Stimulated activated CD4-positive, alpha-beta T cell treated with anti-CD3 and anti-CD28 coated beads, Interleukin-1b, Interleukin-23, amount 100 ng/mL, for 24 hours (primary cell): ENCODE results near the gene FXYD3.
A peak's percentile ranks its signal among the peaks of the same experiment; 100 is the strongest.

Source experiments
- DNase-seq, 4 experiments: peaks; one replicate each; pipeline ENCODE4 v3.0.0-alpha.2; 2020; ENCODE audit warnings: low read depth in 4 of 4, low spot score in 1 of 4

The FXYD3 gene

GRCh38 chr19:35105411-35106290 is 10.0 kb upstream of the FXYD3 start:
- no peak for DNase-seq

GRCh38 chr19:35106291-35106583 is 9.4 kb upstream of the FXYD3 start:
- DNase-seq, result no peak

DNA sequence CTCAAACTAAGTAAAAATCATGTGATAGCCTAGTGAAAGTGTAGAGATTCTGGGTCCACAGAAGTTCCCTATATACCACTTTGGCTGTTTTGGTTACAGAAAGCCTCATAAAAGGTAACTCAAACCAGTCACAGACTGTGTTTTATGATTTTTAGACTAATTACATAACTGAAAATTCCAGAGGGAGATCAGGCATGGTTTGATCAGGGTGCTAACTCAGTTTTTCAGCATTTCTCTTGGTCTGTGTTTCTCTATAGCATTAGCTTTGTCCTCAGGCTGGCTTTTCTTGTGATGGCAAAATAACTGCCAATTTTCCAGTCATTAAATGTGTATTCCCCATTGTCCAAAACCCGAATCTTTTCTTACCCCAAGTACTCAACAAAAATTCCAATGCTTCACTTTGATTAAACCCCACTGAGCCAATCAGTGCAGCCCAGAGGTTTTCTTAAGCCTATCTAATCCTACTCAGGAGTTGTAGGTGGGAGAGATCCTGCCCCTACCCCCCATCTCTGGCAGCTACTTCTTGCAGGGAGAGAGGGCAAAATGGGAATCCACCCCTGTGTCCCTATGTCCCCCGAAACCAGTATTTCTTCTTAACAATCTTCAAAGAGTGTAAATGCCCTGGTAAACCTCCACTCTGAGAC is 8.6 kb upstream of the FXYD3 start:
- DNase-seq, result no peak

- DNase-seq, result no peak
These were observed 8.1 kb upstream of the FXYD3 start for GRCh38 chr19:35107545-35107944.

DNA sequence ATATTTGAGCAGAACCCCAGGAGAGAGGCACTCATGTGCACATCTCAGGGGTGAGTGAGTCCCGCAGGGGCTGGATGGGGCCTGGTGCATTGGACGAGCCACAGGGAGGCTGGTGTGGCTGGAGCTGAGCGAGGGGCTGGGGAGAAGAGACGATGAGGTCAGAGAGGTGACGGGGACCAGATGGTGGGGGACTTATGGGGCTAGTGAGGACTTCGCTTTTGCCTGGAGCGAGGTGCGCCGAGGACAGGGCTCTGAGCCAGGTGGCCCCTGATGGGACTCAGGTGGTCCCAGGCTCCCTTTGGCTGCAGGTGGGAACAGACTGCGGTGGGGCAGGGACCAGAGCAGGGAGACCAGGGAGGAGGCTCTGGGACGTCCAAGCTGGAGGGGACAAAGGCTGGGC is 6.9 kb upstream of the FXYD3 start:
- no peak for DNase-seq

- no peak for DNase-seq
These were observed 6.1 kb upstream of the FXYD3 start for GRCh38 chr19:35109395-35110112.

DNA sequence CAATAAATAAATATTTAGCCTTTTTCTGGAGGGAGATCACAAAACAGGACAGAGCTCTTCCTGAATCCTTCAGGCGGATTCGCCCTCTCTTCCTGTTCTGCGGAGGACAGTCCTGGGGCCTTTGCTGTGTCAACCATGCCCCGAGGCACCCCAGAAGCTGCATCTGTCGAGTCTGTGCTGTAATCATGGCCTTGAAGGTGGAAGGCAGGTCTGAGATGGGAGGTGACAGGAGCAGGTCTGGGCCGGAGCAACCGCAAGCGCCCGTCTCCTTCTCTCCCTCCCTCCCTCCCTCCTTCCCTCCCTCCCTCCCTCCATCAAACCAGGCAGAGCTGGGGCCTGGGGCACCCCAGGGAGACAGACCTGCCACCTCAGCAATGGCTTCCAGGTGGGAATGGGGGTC is 4.6 kb upstream of the FXYD3 start:
- DNase-seq, result no peak

DNA sequence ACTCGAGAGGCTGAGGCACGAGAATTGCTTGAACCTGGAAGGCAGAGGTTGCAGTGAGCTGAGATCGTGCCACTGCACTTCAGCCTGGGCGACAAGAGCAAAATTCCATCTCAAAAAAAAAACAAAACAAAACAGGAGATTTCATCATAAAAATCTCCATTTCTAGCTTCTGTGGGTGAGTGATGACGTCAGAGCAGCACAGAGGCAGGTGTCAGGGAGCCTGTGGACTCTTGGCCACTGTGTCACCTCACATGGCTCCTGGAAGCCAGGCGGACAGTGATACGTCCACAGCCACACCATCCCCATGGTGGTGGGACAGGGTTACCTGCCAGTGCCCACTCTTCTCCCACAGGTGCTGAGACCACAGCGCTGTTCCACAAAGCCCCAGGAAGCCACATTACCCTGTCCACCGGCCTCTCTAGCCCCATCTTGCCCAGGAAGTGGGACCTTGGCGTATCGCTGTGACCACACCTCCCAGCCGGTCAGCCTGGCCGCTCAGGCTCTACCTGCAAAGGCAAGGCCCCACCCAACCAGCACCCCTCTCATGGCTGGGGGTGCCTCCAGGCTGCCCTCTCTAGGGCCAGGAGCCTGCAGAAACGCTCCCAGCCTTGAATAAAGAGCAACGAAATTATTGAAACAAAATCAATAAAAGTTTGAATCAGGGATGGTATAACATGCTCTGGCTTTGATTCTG is 2.5 kb upstream of the FXYD3 start:
- DNase-seq, result no peak

GRCh38 chr19:35114353-35115176 is 1.1 kb upstream of the FXYD3 start:
- DNase-seq, result peak; percentile 33 to 55 (median 51)

- no peak for DNase-seq
These were observed 614 bp downstream of the FXYD3 start for GRCh38 chr19:35116072-35116801.

DNA sequence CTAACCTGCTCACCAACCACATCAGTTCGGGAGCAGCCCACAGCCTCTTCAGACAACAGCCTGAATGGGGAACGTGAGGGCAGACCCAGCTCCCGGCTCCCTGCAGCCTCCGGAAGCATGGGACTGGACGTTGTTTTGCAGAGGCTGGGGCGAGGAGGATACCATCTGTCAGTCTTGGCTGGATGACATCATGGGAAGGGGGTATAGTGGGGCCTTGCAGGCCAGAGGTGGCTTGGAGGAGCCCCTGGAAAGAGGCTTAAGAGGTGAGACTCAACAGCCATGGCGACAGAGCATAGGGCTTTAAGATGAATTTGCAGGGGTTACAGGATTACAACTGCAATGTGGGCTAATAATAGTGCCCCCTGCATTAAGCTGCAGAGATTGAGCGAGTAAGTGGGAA is 1.5 kb downstream of the FXYD3 start:
- no peak for DNase-seq

GRCh38 chr19:35117799-35118198 is 2.2 kb downstream of the FXYD3 start:
- no peak for DNase-seq

GRCh38 chr19:35118268-35119020 is 2.8 kb downstream of the FXYD3 start:
- DNase-seq, result no peak

DNA sequence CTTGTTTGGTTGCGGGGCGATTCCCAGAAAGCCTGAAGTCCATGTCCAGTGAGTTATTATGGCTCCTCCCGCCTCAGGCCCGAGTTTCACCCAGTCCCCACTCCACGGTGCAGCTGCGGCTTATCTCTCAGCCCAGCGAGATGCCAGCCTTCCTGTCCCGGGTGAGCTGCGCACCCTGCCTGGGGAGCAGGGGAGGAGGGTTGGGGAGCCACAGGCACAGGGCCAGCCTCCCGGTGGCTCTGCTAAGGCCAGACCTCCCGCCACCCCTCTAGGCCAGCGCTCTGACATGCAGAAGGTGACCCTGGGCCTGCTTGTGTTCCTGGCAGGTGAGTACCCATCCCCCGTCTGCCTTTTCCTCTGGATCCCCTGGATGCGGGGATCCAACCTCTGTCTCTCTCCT is 3.5 kb downstream of the FXYD3 start:
- DNase-seq, result no peak

- DNase-seq, result no peak
These were observed 4.0 kb downstream of the FXYD3 start for GRCh38 chr19:35119578-35120155.

- no peak for DNase-seq
These were observed 4.9 kb downstream of the FXYD3 start for GRCh38 chr19:35120492-35120891.

GRCh38 chr19:35120898-35121297 is 5.3 kb downstream of the FXYD3 start:
- DNase-seq, result no peak

DNA sequence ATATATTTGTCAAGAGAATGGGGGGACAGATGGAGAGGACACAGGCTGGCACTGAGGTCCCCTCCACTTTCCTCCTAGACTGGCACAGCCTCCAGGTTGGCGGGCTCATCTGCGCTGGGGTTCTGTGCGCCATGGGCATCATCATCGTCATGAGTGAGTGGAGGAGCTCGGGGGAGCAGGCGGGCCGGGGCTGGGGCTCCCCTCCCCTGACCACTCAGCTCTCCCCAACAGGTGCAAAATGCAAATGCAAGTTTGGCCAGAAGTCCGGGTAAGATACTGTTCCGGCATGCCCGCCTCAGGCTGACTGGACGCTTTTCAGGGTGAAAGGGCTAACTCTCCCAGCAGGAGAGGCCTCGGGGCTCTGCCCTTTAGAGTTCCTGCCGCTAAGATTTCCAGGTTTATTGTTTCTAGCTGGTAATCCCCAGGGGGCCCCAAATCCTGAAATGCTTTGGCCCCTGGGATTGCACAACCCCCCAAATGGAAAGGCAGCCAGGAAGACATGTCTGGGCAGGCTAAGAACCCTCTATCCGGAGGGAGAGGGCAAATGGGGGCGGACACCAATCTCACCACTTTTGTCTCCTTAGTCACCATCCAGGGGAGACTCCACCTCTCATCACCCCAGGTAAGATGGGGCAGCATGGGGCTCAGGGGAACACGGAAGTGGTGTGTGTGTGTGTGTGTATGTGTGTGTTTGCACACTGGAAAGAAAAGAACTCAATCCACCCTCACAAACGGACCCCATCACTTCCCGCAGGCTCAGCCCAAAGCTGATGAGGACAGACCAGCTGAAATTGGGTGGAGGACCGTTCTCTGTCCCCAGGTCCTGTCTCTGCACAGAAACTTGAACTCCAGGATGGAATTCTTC is 7.3 kb downstream of the FXYD3 start:
- DNase-seq, result no peak
